Sciatic nerve (tissue), 2 donors: Measurements from ENCODE around the gene FSTL1. TPM values are rescaled to one million over a fixed set of nuclear protein-coding genes. Genes with fewer than 3 reads are reported as not detected.

Experiments used
- ATAC-seq: fragments of 200-7000 bp; cut with Tn5 transposase; one replicate; pipeline ENCODE4 v1.9.1; 2020; ENCODE audit warnings: mild to moderate bottlenecking, moderate library complexity
- DNase-seq: peaks from one replicate; pipeline ENCODE4 v3.0.0-alpha.2; 2020; ENCODE audit warnings: low spot score
- intact Hi-C: fragments of 100-400 bp; cut with DNase I; formaldehyde crosslinking; loops from one replicate; pipeline ENCODE4 v1.14.2; 2022
- total RNA-seq: library from RNA; stranded (reverse); fragmentation: NEBNext Ultra II Directional; extraction: Animal tissue kit (Norgen Biotek cat#: 25700); gene quantifications from one replicate; pipeline ENCODE4 v1.2.1, GENCODE V29; 2021
- donor health status: DM: no; HTN: no; CAD: no.
- donor health status: DM: no; HTN: no; CAD: no.

FSTL1 gene, protein sequence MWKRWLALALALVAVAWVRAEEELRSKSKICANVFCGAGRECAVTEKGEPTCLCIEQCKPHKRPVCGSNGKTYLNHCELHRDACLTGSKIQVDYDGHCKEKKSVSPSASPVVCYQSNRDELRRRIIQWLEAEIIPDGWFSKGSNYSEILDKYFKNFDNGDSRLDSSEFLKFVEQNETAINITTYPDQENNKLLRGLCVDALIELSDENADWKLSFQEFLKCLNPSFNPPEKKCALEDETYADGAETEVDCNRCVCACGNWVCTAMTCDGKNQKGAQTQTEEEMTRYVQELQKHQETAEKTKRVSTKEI
- 480 TPM for total RNA-seq

DNA sequence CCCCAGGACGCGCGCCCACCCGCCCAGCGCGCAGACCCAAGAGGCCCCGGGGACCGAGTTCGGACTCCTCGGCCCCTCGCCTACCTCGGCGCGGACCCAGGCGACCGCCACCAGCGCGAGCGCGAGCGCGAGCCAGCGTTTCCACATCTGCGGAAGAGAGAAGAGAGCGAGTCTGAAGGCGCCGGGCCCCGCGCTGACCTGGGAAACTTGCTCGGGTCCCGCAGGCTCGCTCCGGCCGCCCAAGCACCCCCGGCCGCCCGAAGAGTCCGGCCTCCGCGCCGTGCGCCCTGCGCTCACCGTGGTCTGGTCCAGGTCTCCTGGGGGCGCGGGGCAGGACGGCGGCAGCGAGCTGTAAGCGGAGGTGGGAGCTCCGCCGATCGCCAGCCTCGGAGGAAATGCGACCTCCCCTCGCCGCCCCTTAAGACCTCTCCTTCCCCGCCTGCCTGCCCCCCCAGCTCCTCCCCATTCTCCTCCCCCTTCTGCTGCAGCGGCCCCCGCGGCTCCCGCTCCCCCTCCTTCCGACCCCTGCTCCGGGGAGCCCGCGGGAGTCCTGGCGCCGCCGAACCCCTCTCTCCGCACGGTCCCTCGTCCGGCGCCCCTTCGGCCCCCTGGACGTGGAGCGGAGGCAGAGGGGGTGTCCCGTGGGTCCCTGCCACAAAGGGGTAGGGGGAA lies at the start of gene FSTL1:
Gene FSTL1 (minus strand): TSS at position 393 of the 672 bp plus-strand sequence. CDS start 246 bp downstream, at position 147.
- peak; percentile 70 for ATAC-seq
- peak; percentile 85 for DNase-seq
- intact Hi-C loops, result no loop called here

DNA sequence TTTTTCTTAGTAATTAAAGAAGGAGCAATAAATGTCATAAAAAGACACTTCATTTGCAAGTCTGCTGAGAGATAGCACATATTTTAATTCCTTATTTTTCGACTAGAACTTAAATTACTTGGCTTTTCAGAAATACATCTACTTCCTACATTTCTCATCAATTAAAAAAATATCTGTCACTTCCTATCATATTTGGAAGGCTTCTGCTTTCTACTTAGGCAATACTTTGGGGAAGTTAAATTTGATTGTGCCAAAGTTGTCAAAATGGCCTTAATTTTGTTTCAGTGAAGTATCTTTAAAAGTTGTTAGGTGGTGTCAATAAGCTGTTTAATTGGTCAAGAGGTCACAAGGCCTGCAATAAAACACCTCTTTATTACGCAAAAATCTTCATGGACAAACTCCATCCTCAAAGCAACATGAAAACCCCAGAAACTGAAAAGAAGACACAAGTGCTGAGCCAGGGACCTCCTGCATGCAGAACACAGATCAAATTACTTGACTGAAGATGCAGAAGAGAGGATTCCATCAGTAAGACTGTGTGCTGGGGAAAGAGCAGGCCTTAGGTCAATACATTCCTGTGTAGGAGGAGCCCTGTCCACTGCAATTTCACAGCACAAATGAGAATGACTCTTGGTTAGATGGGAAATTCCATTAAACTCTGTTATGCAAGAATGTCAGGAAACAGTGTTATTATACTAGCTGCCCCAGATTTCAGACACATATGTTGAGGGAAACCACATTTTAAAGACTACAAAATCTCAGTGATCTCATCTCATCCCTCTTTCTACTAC lies 48.0 kb upstream of the FSTL1 start:
- DNase-seq (no peak), ATAC-seq (peak; percentile 91)
- intact Hi-C loops, result no loop called here

GRCh38 chr3:120497818-120498217 lies 47.0 kb upstream of the FSTL1 start:
- ATAC-seq (no peak), DNase-seq (no peak)
- intact Hi-C loops, result no loop called here

DNA sequence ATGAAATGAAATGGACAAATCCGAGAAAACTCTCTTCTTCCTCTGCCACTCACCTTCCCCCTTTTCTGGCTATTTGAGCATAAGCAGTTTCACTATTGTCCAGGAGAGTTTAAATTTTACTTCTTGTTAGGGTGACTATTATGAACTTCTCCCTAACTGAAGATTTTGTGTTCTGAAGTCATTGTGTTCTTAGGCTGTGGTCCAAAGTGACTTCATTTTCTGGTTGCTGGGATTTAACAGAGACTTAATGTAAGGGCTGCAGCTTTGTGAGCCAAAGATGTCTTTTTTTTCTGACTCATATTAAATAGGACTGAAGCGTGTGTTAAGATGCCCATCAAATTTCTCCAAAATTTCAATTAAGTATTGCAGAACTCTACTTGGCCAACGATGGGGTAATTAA lies 46.5 kb upstream of the FSTL1 start:
- no peak for DNase-seq
- ATAC-seq, result peak; percentile 64
- intact Hi-C loops, result no loop called here

GRCh38 chr3:120496278-120497002 lies 45.6 kb upstream of the FSTL1 start:
- intact Hi-C loops, result no loop called here
- no peak for DNase-seq
- ATAC-seq, result peak; percentile 61

DNA sequence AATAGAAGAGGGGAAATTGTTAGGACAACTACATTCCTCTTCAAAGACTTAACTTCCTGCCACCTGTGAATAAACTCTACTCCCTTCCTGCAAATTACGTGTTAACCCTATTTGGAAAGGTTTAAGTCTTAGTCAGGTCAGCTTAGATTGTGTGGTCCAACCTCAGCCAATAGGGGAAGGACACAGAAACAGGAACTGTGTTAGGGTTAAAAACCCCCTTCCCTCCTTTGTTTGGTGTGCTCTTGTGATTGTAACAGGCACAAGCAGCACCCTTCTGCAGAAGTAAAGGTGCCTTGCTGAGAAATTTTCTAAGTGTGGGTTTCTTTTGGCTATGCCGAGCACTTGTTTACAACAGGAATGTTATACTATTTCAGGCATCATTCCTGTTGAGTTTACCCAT lies 45.0 kb upstream of the FSTL1 start:
- intact Hi-C loops, result no loop called here
- no peak for ATAC-seq

DNA sequence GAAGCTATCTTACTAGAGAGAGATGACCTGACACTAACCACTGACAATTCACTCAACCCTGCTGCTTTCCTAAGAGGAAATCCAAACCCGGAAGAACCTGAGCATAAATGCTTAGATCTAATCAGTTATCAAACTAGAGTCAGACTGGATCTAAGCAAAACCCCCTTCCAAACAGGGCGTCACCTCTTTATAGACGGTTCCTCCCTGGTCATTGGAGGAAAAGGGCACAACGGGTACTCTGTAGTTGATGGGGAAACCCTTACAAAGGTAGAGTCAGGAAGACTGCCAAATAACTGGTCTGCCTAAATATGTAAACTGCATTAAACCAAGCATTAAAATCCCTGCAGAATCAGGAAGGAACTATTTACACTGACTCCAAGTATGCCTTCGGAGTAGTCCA lies 41.3 kb upstream of the FSTL1 start:
- DNase-seq (no peak), ATAC-seq (no peak)
- intact Hi-C loops, result no loop called here

More for the DNA sequence above, 45.0 kb upstream of the FSTL1 start:
- DNase-seq, result no peak

DNA sequence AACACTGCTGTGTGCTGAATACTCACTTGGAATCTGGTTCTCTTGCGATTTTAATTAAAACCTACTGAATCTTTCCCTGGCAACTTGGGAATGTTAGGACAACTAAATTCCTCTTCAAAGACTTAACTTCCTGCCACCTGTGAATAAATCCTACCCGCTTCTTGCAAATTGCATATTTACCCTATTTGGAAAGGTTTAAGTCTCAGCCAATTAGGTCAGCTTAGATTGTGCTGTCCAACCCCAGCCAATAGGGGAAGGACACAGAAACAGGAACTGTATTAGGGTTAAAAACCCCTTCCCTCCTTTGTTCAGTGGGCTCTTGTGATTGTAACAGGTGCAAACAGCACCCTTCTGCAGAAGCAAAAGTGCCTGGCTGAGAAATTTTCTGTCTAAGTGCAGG lies 38.6 kb upstream of the FSTL1 start:
- ATAC-seq, result no peak
- DNase-seq, result no peak
- intact Hi-C loops, result no loop called here

DNA sequence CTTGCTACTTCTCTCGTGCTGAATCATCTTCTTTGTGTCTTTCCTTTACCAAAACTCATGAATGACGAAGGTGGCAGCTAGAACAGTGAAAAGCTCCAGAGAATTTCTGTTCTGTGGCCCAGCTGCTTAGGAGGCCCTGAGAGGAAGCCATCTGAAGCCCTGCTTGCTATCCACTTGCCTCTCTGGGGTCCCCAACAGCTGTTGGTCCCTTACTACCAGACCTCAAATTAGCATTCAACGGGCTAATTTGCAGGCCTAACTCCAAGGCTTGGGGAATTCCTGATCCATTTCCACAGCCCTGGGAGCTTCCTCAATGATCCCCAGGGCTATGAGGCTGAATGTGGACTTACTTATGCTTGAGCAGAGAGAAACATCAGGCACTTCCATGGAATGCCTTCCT lies 37.5 kb upstream of the FSTL1 start:
- DNase-seq, result no peak
- intact Hi-C loops, result no loop called here
- ATAC-seq, result no peak

GRCh38 chr3:120487191-120487650 lies 36.4 kb upstream of the FSTL1 start:
- DNase-seq, result no peak
- ATAC-seq, result peak; percentile 90
- intact Hi-C loops, result no loop called here

DNA sequence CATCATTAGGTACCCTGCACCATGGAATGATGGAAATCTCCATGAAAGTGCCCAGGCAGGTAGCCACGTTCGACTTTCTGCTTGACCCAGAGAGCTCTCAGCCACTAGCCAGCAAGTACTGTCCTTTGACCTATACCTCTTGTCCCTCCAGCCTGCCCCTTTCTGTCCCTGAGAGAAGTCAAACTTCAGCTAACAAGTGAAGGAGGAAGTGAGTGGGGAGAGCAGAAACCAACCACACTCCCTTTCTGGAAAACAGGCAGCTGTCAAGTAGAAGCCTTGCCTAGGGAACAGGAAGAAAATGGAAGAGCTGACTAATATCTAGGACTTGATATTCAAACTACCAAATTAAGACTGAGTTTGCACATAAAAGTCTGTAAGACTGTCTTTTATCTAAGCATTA lies 30.3 kb upstream of the FSTL1 start:
- intact Hi-C loops, result no loop called here
- DNase-seq (no peak), ATAC-seq (no peak)

- ATAC-seq (no peak), DNase-seq (no peak)
- intact Hi-C loops, result no loop called here
Measured at GRCh38 chr3:120477781-120478180, 27.0 kb upstream of the FSTL1 start.

DNA sequence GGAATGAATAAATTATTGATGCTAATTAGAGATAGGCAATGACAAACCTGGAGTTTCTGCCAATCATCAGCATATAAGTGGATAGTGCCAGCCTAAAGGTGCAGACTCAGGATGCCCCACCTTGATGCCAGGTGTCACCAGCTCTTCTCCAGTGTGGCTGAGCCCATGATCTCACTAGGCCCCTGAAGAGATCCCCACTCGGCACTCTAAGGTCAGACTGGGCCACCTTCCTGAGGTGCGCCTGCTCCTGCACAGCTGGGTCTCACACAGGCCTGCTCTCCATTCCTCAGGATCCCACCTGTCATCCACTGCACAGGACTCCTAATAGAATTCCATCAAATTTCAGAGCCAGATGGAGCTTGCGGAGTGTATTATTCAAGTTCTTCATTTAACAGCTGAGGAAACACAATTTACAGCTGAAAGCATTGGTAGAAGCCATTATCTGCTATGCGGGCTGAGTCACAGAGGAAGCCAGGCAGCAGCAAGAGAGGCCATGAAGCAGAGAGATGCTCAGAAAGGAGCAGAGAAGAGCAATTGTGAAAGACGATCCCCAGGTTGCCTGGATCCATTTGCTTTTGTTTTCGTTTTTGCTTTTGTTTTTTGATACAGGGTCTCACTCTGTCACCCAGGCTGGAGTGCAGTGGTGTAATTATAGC lies 25.1 kb upstream of the FSTL1 start:
- intact Hi-C loops, result no loop called here

DNA sequence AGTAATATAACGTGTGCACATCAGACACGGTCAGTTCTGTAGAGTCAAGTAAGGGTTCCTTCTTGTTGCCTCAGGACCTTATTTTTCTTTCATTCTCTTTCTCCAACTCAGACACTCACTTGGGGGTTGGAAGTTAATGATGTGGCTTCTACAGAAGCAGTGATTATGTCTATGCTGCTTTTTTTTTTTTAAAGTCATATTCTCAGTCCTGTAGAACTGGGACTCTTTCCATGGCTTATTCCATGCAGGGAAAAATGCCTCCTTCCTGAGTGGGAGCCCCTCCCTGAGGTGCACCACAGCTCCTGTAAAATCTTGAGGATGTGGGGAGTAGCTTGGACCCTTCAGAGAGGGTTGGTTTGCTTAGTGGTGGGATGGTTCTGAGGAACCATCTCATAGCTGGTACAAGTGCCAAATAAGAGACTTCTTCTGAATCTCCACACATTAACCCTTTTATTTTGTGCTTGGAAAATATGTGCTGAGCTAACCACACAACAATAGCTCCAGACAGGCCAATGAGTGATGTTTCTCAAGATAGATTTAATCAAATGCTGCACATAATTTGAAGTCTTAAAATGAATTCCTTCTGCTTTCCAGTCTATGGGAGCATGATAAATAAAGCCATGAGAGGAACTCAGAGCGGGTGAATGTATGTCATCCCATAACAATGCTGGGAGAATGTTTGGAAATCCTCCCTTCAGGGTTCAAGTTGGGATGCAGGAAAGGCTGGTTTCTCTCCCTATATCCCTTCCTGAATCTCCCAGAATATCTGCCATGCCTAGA lies 23.3 kb upstream of the FSTL1 start:
- no peak for DNase-seq
- ATAC-seq, result no peak

More for the DNA sequence above, 25.1 kb upstream of the FSTL1 start:
- DNase-seq (no peak), ATAC-seq (no peak)

DNA sequence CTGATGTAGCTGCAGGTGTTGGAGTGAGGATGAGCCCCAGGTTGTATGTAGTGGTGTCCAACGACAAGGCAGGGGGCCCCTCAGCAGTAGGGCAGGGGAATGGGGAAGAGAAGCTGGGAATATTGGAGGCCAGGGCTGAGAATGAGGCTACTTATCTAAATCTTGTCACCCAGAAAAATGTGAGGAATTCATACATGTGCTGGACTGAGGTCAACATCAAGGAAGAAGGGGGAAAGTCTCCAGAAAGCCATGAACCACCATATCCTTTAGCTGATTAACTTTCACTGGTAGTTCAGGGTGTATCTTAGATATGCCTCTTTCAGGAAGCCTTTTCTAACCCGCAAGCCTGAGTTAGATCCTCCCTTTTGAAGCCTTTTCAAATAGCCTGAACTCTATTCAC lies 22.6 kb upstream of the FSTL1 start:
- ATAC-seq, result no peak

More for the DNA sequence above, 23.3 kb upstream of the FSTL1 start:
- intact Hi-C loops, result no loop called here

DNA sequence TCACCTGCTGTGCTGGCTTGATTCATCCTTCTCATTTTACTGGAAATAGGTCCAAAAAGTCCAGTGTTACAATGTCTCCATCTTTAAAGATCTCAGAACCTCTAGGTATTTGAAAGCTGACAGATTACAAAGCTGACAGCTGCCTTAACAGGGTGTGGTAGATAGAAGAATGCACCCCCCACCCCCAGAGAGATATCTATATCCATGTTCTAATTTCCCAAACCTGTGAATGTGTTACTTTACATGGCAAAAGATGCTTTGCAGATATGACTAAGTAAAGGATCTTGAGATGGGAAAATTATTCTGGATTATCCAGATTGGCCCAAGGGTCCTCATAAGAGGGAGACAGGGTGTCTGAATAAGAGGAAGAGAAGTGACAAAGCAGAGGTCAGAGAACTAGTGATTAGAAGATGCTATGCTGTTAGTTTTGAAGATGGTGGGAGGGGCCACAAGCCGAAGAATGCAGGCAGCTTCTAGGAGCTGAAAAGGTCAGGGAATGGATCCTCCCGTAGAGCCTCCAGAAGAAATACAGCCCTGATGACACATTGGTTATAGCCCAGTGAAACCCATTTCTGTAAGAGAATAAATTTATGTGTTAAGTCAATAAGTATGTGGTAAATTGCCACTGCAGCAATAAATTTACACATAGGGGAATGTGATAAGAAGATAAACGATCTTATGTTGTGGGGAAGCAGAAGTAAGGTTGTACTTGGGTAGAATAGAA lies 21.5 kb upstream of the FSTL1 start:
- intact Hi-C loops, result no loop called here
- no peak for ATAC-seq

More for the DNA sequence above, 22.6 kb upstream of the FSTL1 start:
- no peak for DNase-seq
- intact Hi-C loops, result no loop called here

DNA sequence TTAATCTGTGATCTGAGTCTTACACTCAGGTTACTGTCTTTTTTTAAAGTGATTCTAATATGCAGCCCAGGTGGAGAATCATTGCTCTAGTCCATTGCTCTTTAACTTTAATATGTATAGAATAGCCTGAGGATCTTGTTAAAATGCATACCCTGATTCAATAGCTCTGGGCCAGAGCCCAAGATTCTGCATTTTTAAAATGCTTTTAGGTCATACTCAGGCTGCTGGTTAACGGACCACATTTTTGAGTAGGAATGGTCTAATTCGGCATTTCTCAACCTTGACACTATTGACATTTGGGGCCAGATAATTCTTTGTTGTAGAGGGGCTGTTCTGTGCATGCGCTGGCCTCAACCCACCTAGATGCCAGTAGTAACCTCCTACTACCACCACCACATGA lies 20.9 kb upstream of the FSTL1 start:
- ATAC-seq, result no peak
- intact Hi-C loops, result no loop called here
- DNase-seq, result no peak

More for the DNA sequence above, 21.5 kb upstream of the FSTL1 start:
- DNase-seq, result no peak
